CD4-positive, alpha-beta T cell treated with Interleukin-4 for 4 hours (primary cell): ENCODE results near the gene STK33.

ENCODE experiments used
- DNase-seq: peaks from one replicate; pipeline ENCODE4 v3.0.0-alpha.2; 2020

STK33 gene

GRCh38 chr11:8593935-8594909 is at the start of gene STK33:
STK33 (minus strand) TSS chr11:8594228; CDS start chr11:8474905, 119,323 bp downstream.
- no peak for DNase-seq

- DNase-seq: no peak
Measured at GRCh38 chr11:8642196-8642841, 48.3 kb upstream of the STK33 start.

- DNase-seq: no peak
Measured at GRCh38 chr11:8641332-8641731, 47.3 kb upstream of the STK33 start.

GRCh38 chr11:8640267-8640906 is 46.4 kb upstream of the STK33 start:
- DNase-seq: no peak

GRCh38 chr11:8639655-8640054 is 45.6 kb upstream of the STK33 start:
- no peak for DNase-seq

GRCh38 chr11:8638300-8638699 is 44.3 kb upstream of the STK33 start:
- no peak for DNase-seq

- no peak for DNase-seq
Measured at GRCh38 chr11:8636127-8636526, 42.1 kb upstream of the STK33 start.

- no peak for DNase-seq
Measured at GRCh38 chr11:8634498-8634897, 40.5 kb upstream of the STK33 start.

- no peak for DNase-seq
Measured at GRCh38 chr11:8631395-8632118, 37.5 kb upstream of the STK33 start.

- no peak for DNase-seq
Measured at GRCh38 chr11:8624698-8625097, 30.7 kb upstream of the STK33 start.

GRCh38 chr11:8621147-8621546 is 27.1 kb upstream of the STK33 start:
- no peak for DNase-seq

GRCh38 chr11:8617063-8617462 is 23.0 kb upstream of the STK33 start:
- DNase-seq: no peak

GRCh38 chr11:8615291-8616032 is 21.4 kb upstream of the STK33 start:
- no peak for DNase-seq

GRCh38 chr11:8614497-8614896 is 20.5 kb upstream of the STK33 start:
- no peak for DNase-seq

- no peak for DNase-seq
Measured at GRCh38 chr11:8613036-8613435, 19.0 kb upstream of the STK33 start.

- DNase-seq: no peak
Measured at GRCh38 chr11:8612522-8612921, 18.5 kb upstream of the STK33 start.

- DNase-seq: no peak
Measured at GRCh38 chr11:8610532-8611116, 16.6 kb upstream of the STK33 start.

GRCh38 chr11:8608652-8609051 is 14.6 kb upstream of the STK33 start:
- DNase-seq: no peak

GRCh38 chr11:8605971-8606563 is 12.0 kb upstream of the STK33 start:
- no peak for DNase-seq

- DNase-seq: peak; percentile 7
Measured at GRCh38 chr11:8604078-8604723, 10.2 kb upstream of the STK33 start.

GRCh38 chr11:8603696-8604077 is 9.7 kb upstream of the STK33 start:
- no peak for DNase-seq
